ENCODE data around the gene GSE1.

Gene GSE1

DNA sequence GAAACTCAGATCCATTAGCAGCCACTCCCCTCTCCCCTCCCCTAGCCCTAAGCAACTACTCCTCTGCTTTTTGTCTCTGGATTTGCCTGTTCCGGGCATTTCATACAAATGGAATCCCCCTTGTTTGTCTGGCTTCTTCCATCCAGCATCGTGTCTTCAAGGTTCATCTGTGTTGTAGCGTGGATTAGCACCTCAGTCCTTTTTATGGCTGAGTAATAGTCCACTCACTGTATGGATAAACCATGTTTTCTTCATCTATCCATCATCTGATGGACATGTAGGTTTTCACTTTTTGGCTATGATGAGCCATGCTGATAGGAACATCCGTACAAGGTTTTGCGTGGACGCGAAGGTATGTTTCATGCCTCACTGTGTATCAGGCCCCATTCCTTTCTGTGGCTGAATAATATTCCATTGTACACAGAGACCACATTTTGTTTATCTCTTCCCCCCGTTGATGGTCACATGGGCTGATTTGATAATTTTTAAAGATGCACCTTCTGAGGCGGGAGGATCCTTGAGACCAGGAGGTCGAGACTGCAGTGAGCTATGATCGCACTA, 8.9 kb upstream of the GSE1 start:
- Histone ChIP-seq H3K4me1 (ENCODE audit: control insufficient read depth in 1 of 2, insufficient read depth in 2 of 2, low read length in 2 of 2) (peaks cover 0 to 65% of the 10 kb centered on the region in 2 donors), H3K27ac (ENCODE audit: low read length) (no peak overlapping the region)

GRCh38 chr16:85605051-85605911, 7.8 kb upstream of the GSE1 start:
- no peaks in the 10 kb centered on the region for H3K9me3 ChIP-seq (ENCODE audit: control insufficient read depth in 1 of 2, low read length in 2 of 2)
- H3K4me3 ChIP-seq (ENCODE audit: low read depth in 1 of 2, low read length in 2 of 2), result no peak overlapping the region
- H3K27me3 ChIP-seq (ENCODE audit: low read depth, low read length), result no peaks in the 10 kb centered on the region
- H3K36me3 ChIP-seq (ENCODE audit: control insufficient read depth in 1 of 2, insufficient read depth in 2 of 2, low read length in 2 of 2), result no peaks in the 10 kb centered on the region
- peaks cover 0 to 65% of the 10 kb centered on the region in 2 donors for H3K4me1 ChIP-seq (ENCODE audit: control insufficient read depth in 1 of 2, insufficient read depth in 2 of 2, low read length in 2 of 2)
- no peak overlapping the region for H3K27ac ChIP-seq (ENCODE audit: low read length)

More for the DNA sequence above, 8.9 kb upstream of the GSE1 start:
- H3K4me3 ChIP-seq (ENCODE audit: low read depth in 1 of 2, low read length in 2 of 2), result no peak overlapping the region
- H3K27me3 ChIP-seq (ENCODE audit: low read depth, low read length), result no peaks in the 10 kb centered on the region
- no peaks in the 10 kb centered on the region for H3K9me3 ChIP-seq (ENCODE audit: control insufficient read depth in 1 of 2, low read length in 2 of 2)
- no peaks in the 10 kb centered on the region for H3K36me3 ChIP-seq (ENCODE audit: control insufficient read depth in 1 of 2, insufficient read depth in 2 of 2, low read length in 2 of 2)

DNA sequence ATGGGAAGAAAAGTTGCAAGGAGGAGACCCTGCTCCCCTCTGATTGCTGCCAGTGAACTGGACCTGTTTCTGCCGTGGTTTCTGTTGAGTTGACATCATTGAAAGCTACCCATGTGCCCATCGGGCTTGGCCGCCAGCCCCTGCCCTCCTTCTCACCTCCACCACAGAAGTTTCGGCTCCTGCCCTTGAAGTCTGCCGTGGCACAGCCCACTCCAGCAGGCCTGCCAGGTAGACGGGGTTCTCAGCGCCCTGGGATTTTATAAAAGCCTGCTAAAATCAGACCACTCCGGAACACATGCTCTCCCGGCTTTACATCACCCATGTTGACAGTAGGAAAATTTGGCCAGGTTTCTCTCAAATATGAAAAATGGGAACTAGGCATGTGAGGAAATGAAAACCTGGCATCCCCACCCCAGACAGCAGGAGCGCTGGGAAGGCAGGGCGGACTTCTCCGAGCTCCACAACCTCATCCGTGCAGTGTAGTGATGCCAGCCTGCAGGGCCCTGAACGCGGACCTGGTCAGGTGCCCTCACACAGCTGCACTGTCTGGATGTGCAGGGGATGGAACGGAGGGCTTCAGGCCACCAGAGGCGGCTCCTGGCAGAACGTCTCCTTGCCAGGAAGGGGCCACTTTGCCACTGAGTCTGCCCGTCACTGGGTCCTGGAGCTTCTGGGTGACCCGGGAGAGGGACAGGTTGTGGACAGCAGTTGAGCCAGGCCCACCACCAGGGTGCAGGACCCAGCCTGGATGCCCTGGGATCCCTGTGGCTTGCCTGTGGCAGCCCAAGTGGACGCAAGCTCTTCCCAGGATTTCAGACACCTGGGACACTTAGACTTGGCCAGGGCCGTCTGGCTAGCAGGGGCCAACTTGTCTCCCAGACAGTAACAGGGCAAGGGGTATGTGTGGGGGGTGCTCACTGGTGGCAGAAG, 6.9 kb upstream of the GSE1 start:
- no peaks in the 10 kb centered on the region for H3K36me3 ChIP-seq (ENCODE audit: control insufficient read depth in 1 of 2, insufficient read depth in 2 of 2, low read length in 2 of 2)
- H3K4me3 ChIP-seq (ENCODE audit: low read depth in 1 of 2, low read length in 2 of 2), result no peak overlapping the region
- H3K27ac ChIP-seq (ENCODE audit: low read length), result no peak overlapping the region
- H3K27me3 ChIP-seq (ENCODE audit: low read depth, low read length), result no peaks in the 10 kb centered on the region
- no peaks in the 10 kb centered on the region for H3K9me3 ChIP-seq (ENCODE audit: control insufficient read depth in 1 of 2, low read length in 2 of 2)
- peaks cover 4 to 64% of the 10 kb centered on the region in 2 donors for H3K4me1 ChIP-seq (ENCODE audit: control insufficient read depth in 1 of 2, insufficient read depth in 2 of 2, low read length in 2 of 2)

GRCh38 chr16:85606904-85607303, 6.2 kb upstream of the GSE1 start:
- Histone ChIP-seq H3K27me3 (ENCODE audit: low read depth, low read length) (no peaks in the 10 kb centered on the region), H3K9me3 (ENCODE audit: control insufficient read depth in 1 of 2, low read length in 2 of 2) (no peaks in the 10 kb centered on the region), H3K27ac (ENCODE audit: low read length) (no peak overlapping the region), H3K4me1 (ENCODE audit: control insufficient read depth in 1 of 2, insufficient read depth in 2 of 2, low read length in 2 of 2) (peaks cover 4 to 62% of the 10 kb centered on the region in 2 donors), H3K4me3 (ENCODE audit: low read depth in 1 of 2, low read length in 2 of 2) (no peak overlapping the region), H3K36me3 (ENCODE audit: control insufficient read depth in 1 of 2, insufficient read depth in 2 of 2, low read length in 2 of 2) (no peaks in the 10 kb centered on the region)

DNA sequence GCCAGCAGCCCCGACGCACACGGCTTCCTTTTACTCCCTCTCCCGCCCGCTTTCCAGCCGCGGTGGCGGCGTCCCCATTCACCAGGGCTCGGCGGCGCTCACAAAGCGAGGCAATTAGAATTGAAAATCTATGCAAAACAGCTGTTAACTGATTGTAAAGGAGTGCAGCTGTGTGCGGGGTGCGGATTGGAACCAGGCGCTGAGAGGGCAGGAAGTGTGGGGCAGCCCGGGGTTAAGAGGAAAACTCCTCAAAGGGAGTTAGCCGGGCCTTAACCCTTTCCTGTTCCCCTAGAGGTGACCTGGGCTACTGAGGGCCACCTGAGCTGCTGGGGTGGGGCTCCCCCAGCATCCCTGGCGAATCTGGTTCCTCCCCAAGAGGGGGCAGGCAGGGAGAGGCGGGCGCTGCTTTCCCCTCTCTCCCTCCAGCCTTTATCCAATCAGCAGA, 5.8 kb upstream of the GSE1 start:
- H3K27ac ChIP-seq (ENCODE audit: low read length), result no peak overlapping the region
- H3K4me3 ChIP-seq (ENCODE audit: low read depth in 1 of 2, low read length in 2 of 2), result peak overlapping the region in 1 of 2 donors; percentile 1
- no peaks in the 10 kb centered on the region for H3K36me3 ChIP-seq (ENCODE audit: control insufficient read depth in 1 of 2, insufficient read depth in 2 of 2, low read length in 2 of 2)
- H3K27me3 ChIP-seq (ENCODE audit: low read depth, low read length), result no peaks in the 10 kb centered on the region
- peaks cover 4 to 58% of the 10 kb centered on the region in 2 donors for H3K4me1 ChIP-seq (ENCODE audit: control insufficient read depth in 1 of 2, insufficient read depth in 2 of 2, low read length in 2 of 2)
- no peaks in the 10 kb centered on the region for H3K9me3 ChIP-seq (ENCODE audit: control insufficient read depth in 1 of 2, low read length in 2 of 2)

GRCh38 chr16:85607796-85608514, 5.2 kb upstream of the GSE1 start:
- H3K9me3 ChIP-seq (ENCODE audit: control insufficient read depth in 1 of 2, low read length in 2 of 2), result no peaks in the 10 kb centered on the region
- peaks cover 4 to 56% of the 10 kb centered on the region in 2 donors for H3K4me1 ChIP-seq (ENCODE audit: control insufficient read depth in 1 of 2, insufficient read depth in 2 of 2, low read length in 2 of 2)
- no peak overlapping the region for H3K27ac ChIP-seq (ENCODE audit: low read length)
- H3K36me3 ChIP-seq (ENCODE audit: control insufficient read depth in 1 of 2, insufficient read depth in 2 of 2, low read length in 2 of 2), result no peaks in the 10 kb centered on the region
- H3K4me3 ChIP-seq (ENCODE audit: low read depth in 1 of 2, low read length in 2 of 2), result no peak overlapping the region
- H3K27me3 ChIP-seq (ENCODE audit: low read depth, low read length), result no peaks in the 10 kb centered on the region

DNA sequence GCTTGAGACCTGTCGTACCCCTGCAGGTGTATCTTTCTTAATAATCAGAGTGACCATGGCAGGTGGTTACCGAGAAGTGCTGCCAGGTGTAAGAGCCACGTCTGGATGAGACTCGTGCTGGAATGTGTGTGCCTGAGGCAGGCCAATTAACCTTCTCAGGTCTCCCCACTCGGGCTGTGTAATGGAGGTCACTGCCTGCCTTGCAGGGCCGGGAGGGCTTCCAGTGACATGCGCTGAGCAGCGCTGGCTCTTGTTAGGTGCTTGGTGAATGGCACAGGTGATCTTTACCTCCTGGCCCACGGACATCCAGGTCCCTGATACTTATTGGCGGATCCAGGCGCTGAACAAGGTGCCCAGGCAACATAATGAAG, 4.6 kb upstream of the GSE1 start:
- Histone ChIP-seq H3K4me3 (ENCODE audit: low read depth in 1 of 2, low read length in 2 of 2) (no peak overlapping the region), H3K4me1 (ENCODE audit: control insufficient read depth in 1 of 2, insufficient read depth in 2 of 2, low read length in 2 of 2) (peaks cover 4 to 53% of the 10 kb centered on the region in 2 donors)

GRCh38 chr16:85608887-85609286, 4.2 kb upstream of the GSE1 start:
- no peaks in the 10 kb centered on the region for H3K9me3 ChIP-seq (ENCODE audit: control insufficient read depth in 1 of 2, low read length in 2 of 2)
- no peak overlapping the region for H3K27ac ChIP-seq (ENCODE audit: low read length)
- peaks cover 4 to 53% of the 10 kb centered on the region in 2 donors for H3K4me1 ChIP-seq (ENCODE audit: control insufficient read depth in 1 of 2, insufficient read depth in 2 of 2, low read length in 2 of 2)
- no peaks in the 10 kb centered on the region for H3K27me3 ChIP-seq (ENCODE audit: low read depth, low read length)
- H3K36me3 ChIP-seq (ENCODE audit: control insufficient read depth in 1 of 2, insufficient read depth in 2 of 2, low read length in 2 of 2), result no peaks in the 10 kb centered on the region
- no peak overlapping the region for H3K4me3 ChIP-seq (ENCODE audit: low read depth in 1 of 2, low read length in 2 of 2)

More for the DNA sequence above, 4.6 kb upstream of the GSE1 start:
- Histone ChIP-seq H3K9me3 (ENCODE audit: control insufficient read depth in 1 of 2, low read length in 2 of 2) (no peaks in the 10 kb centered on the region), H3K36me3 (ENCODE audit: control insufficient read depth in 1 of 2, insufficient read depth in 2 of 2, low read length in 2 of 2) (no peaks in the 10 kb centered on the region), H3K27me3 (ENCODE audit: low read depth, low read length) (no peaks in the 10 kb centered on the region), H3K27ac (ENCODE audit: low read length) (no peak overlapping the region)

DNA sequence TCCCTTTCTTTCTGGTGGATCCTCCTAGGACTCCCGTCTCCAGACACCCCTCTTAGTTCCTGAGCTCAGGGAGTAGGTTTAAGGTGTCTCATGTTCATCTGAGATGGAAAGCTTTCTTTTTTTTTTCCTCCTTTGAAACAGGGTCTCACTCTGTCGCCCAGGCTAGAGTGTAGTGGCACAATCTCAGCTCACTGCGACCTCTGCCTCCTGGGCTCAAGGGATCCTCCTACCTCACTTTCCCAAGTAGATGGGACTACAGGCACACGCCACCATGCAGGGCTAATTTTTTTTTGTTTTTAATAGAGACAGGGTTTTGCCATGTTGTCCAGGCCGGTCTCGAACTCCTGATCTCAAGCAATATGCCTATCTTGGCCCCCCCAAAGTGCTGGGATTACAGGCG, 3.6 kb upstream of the GSE1 start:
- H3K9me3 ChIP-seq (ENCODE audit: control insufficient read depth in 1 of 2, low read length in 2 of 2), result no peaks in the 10 kb centered on the region
- H3K4me1 ChIP-seq (ENCODE audit: control insufficient read depth in 1 of 2, insufficient read depth in 2 of 2, low read length in 2 of 2), result peaks cover 4 to 57% of the 10 kb centered on the region in 2 donors
- no peak overlapping the region for H3K27ac ChIP-seq (ENCODE audit: low read length)
- no peaks in the 10 kb centered on the region for H3K27me3 ChIP-seq (ENCODE audit: low read depth, low read length)
- H3K4me3 ChIP-seq (ENCODE audit: low read depth in 1 of 2, low read length in 2 of 2), result no peak overlapping the region
- no peaks in the 10 kb centered on the region for H3K36me3 ChIP-seq (ENCODE audit: control insufficient read depth in 1 of 2, insufficient read depth in 2 of 2, low read length in 2 of 2)

- Histone ChIP-seq H3K4me3 (ENCODE audit: low read depth in 1 of 2, low read length in 2 of 2) (peak overlapping the region in 1 of 2 donors; percentile 67), H3K36me3 (ENCODE audit: control insufficient read depth in 1 of 2, insufficient read depth in 2 of 2, low read length in 2 of 2) (no peaks in the 10 kb centered on the region), H3K9me3 (ENCODE audit: control insufficient read depth in 1 of 2, low read length in 2 of 2) (no peaks in the 10 kb centered on the region), H3K27ac (ENCODE audit: low read length) (no peak overlapping the region), H3K4me1 (ENCODE audit: control insufficient read depth in 1 of 2, insufficient read depth in 2 of 2, low read length in 2 of 2) (peaks cover 4 to 61% of the 10 kb centered on the region in 2 donors), H3K27me3 (ENCODE audit: low read depth, low read length) (no peaks in the 10 kb centered on the region)
Measured at GRCh38 chr16:85610059-85610445, 3.1 kb upstream of the GSE1 start.

All from muscle layer of duodenum (tissue), 2 donors.